T1000 (cell line): Measurements from ENCODE around the gene B3GNT2.
"Not testable (repeated sequence)": the region's sequence is repeated elsewhere in the genome, so short reads cannot be mapped to it uniquely, and the experiment has no call there.

Source experiments
- DNase-seq: peaks from one replicate; lab custom pipeline; 2025; ENCODE audit warnings: mixed read lengths; lab: John Stamatoyannopoulos, UW

The B3GNT2 gene

GRCh38 chr2:62185475-62186155 lies 10.3 kb upstream of the B3GNT2 start:
- DNase-seq: no peak

GRCh38 chr2:62186156-62186905 lies 9.6 kb upstream of the B3GNT2 start:
- DNase-seq: no peak

DNA sequence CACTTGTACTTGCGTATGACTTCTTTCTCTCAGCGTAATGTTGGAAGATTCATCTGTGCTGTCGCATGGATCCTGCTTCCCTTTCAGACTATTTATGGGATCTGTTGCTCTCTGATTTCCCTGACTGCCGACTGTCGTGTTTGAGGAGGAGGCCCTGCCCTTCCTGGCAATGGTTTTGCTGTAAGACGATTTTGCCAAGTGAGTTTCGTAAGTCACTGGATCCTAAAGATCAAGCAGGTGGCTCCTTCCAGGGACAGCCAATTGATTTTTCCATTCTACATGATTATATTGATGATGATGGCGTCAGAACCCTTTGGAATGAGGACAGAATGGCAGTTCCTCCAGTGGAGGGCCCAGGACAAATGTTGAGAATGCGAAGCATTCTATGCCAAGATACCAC lies 8.7 kb upstream of the B3GNT2 start:
- no peak for DNase-seq

- DNase-seq: no peak
Measured at GRCh38 chr2:62188416-62188815, 7.5 kb upstream of the B3GNT2 start.

DNA sequence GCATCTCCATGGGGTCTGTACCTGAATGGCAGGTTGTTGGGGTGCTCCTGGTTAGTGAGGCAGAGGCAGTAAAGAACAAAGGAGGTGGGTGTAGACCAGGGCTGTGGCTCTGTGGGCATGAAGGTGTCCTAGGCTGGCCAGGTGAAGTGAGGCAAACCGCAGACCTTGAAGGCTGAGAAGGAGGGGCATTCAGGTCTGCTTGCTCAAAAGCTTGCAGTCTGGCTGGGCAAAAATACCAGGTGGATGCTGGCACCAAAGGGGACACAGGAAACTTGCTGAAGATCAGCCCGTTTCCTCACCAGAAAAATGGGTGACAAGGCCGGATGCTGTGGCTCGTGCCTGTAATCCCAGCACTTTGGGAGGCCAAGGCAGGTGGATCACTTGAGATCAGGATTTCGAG lies 6.7 kb upstream of the B3GNT2 start:
- no peak for DNase-seq

- DNase-seq: no peak
Measured at GRCh38 chr2:62192811-62193210, 3.1 kb upstream of the B3GNT2 start.

GRCh38 chr2:62194558-62195420 lies 1.1 kb upstream of the B3GNT2 start:
- no peak for DNase-seq

DNA sequence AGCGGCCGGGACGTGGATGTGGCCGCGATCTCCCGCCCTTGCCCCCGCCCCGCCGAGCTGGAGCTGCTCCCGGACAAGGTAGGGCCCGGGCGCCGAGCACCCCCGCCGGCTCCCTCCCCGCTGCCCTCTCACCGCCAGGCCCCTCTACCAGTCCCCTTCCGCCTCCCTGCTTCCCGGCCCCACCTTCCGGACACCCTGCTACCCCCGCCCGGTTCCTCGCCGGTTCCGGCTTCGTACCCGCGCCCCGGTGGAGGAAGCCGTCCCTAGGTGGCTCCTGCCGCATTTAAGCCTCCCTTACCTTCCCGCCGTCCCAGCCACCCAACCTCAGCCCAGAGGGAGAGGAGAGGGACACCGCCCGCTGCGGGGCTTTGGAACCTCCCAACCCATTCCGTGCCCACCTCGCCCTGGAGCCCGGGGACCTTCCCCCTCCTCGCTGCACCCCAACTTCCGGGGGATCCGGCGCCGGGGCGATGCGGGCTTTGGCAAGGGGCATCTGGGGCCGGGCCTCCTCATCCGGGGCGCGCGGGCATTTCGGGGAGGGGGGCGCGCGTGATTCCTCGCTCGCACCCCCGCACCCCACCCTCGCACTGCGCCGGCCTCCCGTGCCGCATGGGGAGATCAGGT lies 475 bp downstream of the B3GNT2 start:
- DNase-seq: peak; percentile 25

GRCh38 chr2:62197011-62197924 lies 1.4 kb downstream of the B3GNT2 start:
- DNase-seq: no peak

DNA sequence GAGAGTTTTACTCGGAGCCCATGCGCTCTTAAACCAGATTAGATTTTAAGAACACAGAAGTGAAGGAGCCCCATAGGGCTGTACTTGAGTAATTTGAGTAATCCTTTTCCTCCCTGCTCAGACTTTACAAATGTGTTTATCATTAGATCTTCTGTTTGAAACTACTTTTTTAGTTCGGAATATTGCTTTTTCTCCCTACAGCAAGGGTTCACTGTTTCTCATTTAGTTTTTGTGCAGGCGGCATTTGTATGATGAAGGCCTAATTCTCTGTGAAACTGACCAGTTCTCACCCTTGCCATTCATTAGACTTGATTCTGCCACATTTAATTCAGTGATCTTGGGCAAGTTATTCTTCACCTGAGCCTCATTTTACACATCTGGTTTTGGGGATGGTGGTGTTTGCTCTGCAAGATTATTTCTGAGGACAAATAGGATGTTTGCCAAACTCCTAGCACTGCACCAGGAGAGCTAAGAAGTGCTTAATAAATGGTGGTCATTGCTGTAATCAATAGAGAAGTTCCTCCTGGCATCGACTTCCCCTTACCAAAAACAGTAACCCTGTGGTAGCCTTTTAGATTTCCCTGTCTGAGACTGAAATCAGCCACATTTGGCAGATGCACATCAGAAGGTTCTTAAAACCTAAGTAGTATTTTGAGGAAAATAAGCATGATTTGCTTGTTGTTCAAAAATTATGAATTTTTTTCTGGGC lies 2.2 kb downstream of the B3GNT2 start:
- DNase-seq: no peak

- DNase-seq: not testable (repeated sequence)
Measured at GRCh38 chr2:62198854-62199253, 2.9 kb downstream of the B3GNT2 start.

DNA sequence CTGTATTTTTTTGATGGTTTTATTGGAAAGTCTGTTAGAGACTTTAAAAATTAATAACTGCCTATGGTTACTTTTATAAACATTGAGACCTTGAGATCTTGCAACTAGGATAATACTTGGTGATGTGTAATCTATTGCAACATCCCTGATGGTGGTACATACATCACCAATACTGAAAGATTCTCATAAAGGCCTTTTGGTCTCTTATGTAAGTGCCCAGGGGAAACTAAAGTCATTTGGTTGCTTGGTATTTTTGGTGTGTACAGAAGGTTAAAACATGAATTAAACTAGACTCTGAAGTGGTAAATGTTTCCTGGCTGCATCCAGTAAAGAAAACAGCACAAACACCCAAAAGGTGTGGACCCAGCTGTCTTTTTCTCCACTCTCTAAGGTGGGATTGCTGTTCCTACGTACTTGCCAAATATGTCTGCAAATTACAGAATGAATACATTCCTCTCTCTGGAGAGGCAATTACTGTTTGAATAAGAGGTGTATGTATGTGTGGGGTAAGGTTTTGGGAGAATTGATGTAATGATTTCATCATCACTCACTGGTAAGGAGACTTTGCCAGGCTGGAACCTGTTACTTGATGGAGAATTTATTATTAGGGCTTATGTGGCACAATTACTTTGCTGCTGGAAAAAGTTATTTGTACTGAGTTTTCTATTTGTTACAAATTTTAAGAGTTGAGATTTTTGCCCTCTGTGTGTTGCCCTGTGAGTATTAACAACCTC lies 3.6 kb downstream of the B3GNT2 start:
- DNase-seq: no peak

DNA sequence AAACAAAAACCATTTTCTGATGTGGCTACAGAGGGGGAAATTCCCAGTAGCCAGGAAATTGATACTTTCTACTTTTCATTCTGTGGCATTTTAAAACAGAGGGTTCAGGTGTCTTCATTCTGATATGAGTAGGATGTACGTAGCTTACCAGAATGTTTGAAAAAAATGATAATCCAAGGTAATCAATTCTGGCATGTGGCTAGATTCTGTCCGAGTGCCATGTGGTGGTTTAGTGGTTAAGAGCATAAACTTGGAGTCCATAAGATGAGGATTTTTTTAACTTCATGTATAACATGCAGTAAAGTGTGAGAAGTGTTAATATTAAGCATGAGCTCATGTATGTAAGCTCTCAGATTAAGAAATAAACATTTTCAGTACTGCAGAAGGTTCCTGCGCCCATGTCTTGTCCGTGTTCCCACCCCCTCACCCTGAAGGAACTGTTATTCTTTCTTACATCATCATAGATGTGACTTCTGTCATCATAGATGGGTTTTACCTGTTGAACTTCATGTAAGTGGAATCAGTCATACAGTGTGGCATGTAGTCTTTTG lies 4.5 kb downstream of the B3GNT2 start:
- no peak for DNase-seq

- DNase-seq: no peak
Measured at GRCh38 chr2:62200868-62201267, 5.0 kb downstream of the B3GNT2 start.

- DNase-seq: no peak
Measured at GRCh38 chr2:62201307-62201706, 5.4 kb downstream of the B3GNT2 start.

GRCh38 chr2:62202019-62202722 lies 6.3 kb downstream of the B3GNT2 start:
- DNase-seq: no peak

DNA sequence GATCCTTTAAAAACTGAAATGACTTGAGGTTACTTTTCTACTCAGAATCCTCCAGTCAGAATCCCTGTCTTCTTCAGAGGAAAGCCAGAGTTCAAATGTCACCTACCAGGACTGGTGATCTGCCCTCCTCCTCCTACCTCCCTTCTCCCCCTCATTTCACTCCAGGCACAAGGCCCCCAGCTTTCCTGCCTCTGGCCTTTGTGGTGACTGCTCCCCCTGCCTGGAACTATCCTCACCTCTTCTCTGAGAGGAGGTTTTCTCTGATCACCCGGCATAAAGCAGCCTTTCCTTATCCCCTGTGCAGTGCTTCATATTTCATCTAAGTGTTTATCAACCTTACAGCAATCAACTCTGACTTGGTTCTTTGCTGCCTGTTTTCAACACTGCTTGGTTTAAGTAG lies 6.8 kb downstream of the B3GNT2 start:
- DNase-seq: no peak

GRCh38 chr2:62203459-62203858 lies 7.5 kb downstream of the B3GNT2 start:
- no peak for DNase-seq

DNA sequence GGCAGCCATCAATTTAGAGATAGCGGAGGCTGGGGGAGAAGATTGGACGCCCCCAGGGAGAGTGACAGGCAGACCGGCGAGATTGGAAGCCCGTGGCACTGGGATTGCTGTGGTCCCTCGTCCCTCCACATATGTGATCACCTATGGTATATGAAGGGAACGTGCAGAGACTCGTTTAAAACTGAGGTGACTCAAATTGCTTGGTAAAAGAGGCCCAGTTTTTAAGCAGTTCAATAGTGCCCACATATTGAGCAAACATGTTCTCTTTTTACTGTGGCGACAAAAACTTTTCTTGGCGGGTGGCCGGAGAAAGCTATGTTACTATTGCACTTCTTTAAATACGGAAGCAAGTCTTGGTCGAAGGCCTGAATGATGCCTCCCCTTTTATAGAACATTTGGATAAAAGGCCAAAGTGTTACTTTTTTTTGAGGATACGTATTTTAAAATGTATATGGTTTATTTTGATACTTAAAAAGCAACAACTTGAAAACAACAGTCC lies 9.1 kb downstream of the B3GNT2 start:
- DNase-seq: no peak
